GM23338 (cell line): ENCODE data around the gene CREB3L2.

Experiments used
- CREB1 ChIP-seq: fragments of 250-450 bp; sonication (Bioruptor Pico); IDR thresholded peaks from 2 replicates; pipeline ENCODE4 v1.5.0; 2020; ENCODE audit warnings: low read depth, mild to moderate bottlenecking, moderate library complexity
- EZH2 ChIP-seq: fragments of 200-600 bp; sonication (generic); IDR thresholded peaks from one replicate; pipeline ENCODE4 v1.8.0; 2017; ENCODE audit warnings: antibody characterized with exemption, mild to moderate bottlenecking, low read depth; ENCODE audit not compliant: unreplicated experiment
- TF ChIP-seq, protein P1 (sequence below), 2 experiments: fragments of 200-600 bp in 1 of 2; sonication (generic) in 1 of 2; conservative IDR thresholded peaks; 2 replicates each; pipeline versions ENCODE4 v1.5.1 to v1.6.1; 2016 to 2017; ENCODE audit warnings: antibody characterized with exemption in 2 of 2, low read depth in 2 of 2, mild to moderate bottlenecking in 2 of 2, moderate library complexity in 1 of 2

DNA sequence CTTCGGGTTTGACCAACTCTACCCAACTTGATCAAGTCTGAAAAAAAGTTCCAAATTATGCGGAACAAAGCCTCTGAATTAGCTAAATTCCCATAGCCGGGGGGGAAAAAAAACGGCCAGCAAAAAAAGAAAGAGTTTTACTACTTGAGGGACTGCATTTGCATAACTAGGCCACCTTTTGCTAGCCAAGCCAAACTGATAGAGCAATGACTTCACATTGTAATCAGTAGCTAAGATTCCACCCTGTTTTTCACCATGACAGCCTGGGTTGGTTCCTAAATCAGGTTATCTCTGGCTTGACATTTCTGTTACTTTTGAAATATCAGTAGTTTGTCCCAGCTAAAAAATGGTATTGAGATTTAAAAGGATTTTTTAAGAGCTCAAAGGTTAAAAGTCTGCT lies 31.4 kb upstream of the CREB3L2 start:
- TF ChIP-seq, protein P1, sequence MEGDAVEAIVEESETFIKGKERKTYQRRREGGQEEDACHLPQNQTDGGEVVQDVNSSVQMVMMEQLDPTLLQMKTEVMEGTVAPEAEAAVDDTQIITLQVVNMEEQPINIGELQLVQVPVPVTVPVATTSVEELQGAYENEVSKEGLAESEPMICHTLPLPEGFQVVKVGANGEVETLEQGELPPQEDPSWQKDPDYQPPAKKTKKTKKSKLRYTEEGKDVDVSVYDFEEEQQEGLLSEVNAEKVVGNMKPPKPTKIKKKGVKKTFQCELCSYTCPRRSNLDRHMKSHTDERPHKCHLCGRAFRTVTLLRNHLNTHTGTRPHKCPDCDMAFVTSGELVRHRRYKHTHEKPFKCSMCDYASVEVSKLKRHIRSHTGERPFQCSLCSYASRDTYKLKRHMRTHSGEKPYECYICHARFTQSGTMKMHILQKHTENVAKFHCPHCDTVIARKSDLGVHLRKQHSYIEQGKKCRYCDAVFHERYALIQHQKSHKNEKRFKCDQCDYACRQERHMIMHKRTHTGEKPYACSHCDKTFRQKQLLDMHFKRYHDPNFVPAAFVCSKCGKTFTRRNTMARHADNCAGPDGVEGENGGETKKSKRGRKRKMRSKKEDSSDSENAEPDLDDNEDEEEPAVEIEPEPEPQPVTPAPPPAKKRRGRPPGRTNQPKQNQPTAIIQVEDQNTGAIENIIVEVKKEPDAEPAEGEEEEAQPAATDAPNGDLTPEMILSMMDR (conservative IDR thresholded peaks at IDR 0.05; ENCODE audit: low read depth in 2 of 2) = no peak
- TF ChIP-seq CREB1 (CRISPR knock-in tag) (no peak), EZH2 (no peak)
